Measurements from ENCODE around the gene TSG101. TPM values are rescaled to one million over a fixed set of nuclear protein-coding genes. Genes with fewer than 3 reads are reported as not detected.

TSG101 gene
- total and polyA plus RNA-seq, 10 of the 15 experiments (the other 5 are each of a cell fraction or from before 2014, with no cell fraction given), result 22.3 to 147 (median 84.9) TPM

GRCh38 chr11:18548001-18548400 is 21.3 kb upstream of the TSG101 start:
- RAD21 ChIA-PET (ENCODE audit: unreplicated experiment), result no interaction called here

More at GRCh38 chr11:18548001-18548400, 21.3 kb upstream of the TSG101 start:
- peaks cover 0 to 6% of the 10 kb centered on the region in 2 experiments; a peak in 2 of 4 replicates for H3K36me3 ChIP-seq (ENCODE audit: control insufficient read depth in 2 of 2, insufficient read depth in 2 of 2, low read length in 1 of 2)
- TF ChIP-seq BHLHE40 (IDR thresholded peaks at IDR 0.05; ENCODE audit: borderline replicate concordance in 1 of 2, low read depth in 2 of 2, low read length in 1 of 2) (no peak), SRF (IDR thresholded peaks at IDR 0.05; ENCODE audit: low read depth in 2 of 2, low read length in 2 of 2) (no peak), RFX5 (IDR thresholded peaks at IDR 0.05; ENCODE audit: low read depth, low read length) (no peak), ATF2 (IDR thresholded peaks at IDR 0.05; ENCODE audit: low read length) (no peak), ZBTB33 (IDR thresholded peaks at IDR 0.05) (no peak), MLLT1 (IDR thresholded peaks at IDR 0.05) (no peak), GABPA (IDR thresholded peaks at IDR 0.05; ENCODE audit: low read depth) (no peak), POLR2AphosphoS2 (IDR thresholded peaks at IDR 0.05; ENCODE audit: low read depth, low read length) (no peak), CREM (IDR thresholded peaks at IDR 0.05; ENCODE audit: low read depth) (no peak)
- TF ChIP-seq, protein P1, sequence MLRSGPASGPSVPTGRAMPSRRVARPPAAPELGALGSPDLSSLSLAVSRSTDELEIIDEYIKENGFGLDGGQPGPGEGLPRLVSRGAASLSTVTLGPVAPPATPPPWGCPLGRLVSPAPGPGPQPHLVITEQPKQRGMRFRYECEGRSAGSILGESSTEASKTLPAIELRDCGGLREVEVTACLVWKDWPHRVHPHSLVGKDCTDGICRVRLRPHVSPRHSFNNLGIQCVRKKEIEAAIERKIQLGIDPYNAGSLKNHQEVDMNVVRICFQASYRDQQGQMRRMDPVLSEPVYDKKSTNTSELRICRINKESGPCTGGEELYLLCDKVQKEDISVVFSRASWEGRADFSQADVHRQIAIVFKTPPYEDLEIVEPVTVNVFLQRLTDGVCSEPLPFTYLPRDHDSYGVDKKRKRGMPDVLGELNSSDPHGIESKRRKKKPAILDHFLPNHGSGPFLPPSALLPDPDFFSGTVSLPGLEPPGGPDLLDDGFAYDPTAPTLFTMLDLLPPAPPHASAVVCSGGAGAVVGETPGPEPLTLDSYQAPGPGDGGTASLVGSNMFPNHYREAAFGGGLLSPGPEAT (IDR thresholded peaks at IDR 0.05; ENCODE audit: low read depth), result no peak
- intact Hi-C loops (cut with micrococcal nuclease; ENCODE audit: unreplicated experiment), result no loop called here
- in situ Hi-C loops (cut with MboI), result no loop called here
- no TSS peak for BruUV-seq (replicated peaks)
- WGBS (ENCODE audit: insufficient coverage, insufficient replicate concordance, low lambda C conversion rate, missing lambda C conversion rate), result 20% methylated on average over 2 of the region's 2 CpGs
- no peaks in the 10 kb centered on the region for H3K9me3 ChIP-seq (replicated peaks; ENCODE audit: control insufficient read depth, insufficient read depth, low read length)
- H4K20me1 ChIP-seq (ENCODE audit: control insufficient read depth, insufficient read depth), result no peaks in the 10 kb centered on the region
- FAIRE-seq, result no peak
- H3K27ac ChIP-seq (ENCODE audit: control insufficient read depth, insufficient read depth), result no peak overlapping the region
- no peak for DNase-seq (ENCODE audit: low read depth, low spot score)
- no peak for ATAC-seq
- no peak overlapping the region for H2AFZ ChIP-seq (ENCODE audit: control insufficient read depth, low read depth, low read length)
- no peaks in the 10 kb centered on the region for H3K79me2 ChIP-seq (ENCODE audit: control insufficient read depth, insufficient read depth, low read length)
- ChIA-PET CTCF (no interaction called here), SMC1A (ENCODE audit: uncharacterized antibody, unreplicated experiment) (interaction anchor here (1.0 kb wide), 1 partner anchor 103 kb away, joined by 3 read pairs; no protein-coding TSS in a partner anchor), POLR2A (no interaction called here)
- H3K4me1 ChIP-seq (ENCODE audit: control insufficient read depth, insufficient read depth, low read length), result no peaks in the 10 kb centered on the region
- H3K4me3 ChIP-seq, result no peak overlapping the region
- H3K27me3 ChIP-seq (replicated peaks in 1 of 2; ENCODE audit: control insufficient read depth in 2 of 2, insufficient read depth in 2 of 2, low read length in 1 of 2), result no peaks in the 10 kb centered on the region
- H3K9ac ChIP-seq (ENCODE audit: control insufficient read depth, insufficient read depth, low read length), result no peak overlapping the region
- H3K4me2 ChIP-seq (ENCODE audit: control insufficient read depth, insufficient read depth), result no peak overlapping the region

All from GM12878 (cell line).